HL-60 (cell line): Measurements from ENCODE around the gene B4GALT6.

Experiments used
- DNase-seq, 2 experiments: peaks; one replicate each; pipeline ENCODE4 v3.0.0-alpha.2; 2010 to 2020; ENCODE audit warnings: low read depth in 1 of 2, low spot score in 1 of 2
- H3K27ac ChIP-seq: fragments of 250-450 bp; sonication (Bioruptor Pico); replicated peaks from 2 replicates; pipeline ENCODE4 v1.5.1; 2020; ENCODE audit warnings: mild to moderate bottlenecking, moderate library complexity
- H3K27me3 ChIP-seq: fragments of 250-450 bp; sonication (Bioruptor Pico); 2 replicates; pipeline ENCODE4 v1.5.1; 2021; ENCODE audit warnings: mild to moderate bottlenecking, moderate library complexity; ENCODE audit not compliant: insufficient read depth, poor library complexity, severe bottlenecking
- H3K4me3 ChIP-seq: replicated peaks from 2 replicates; pipeline ENCODE4 v1.5.1; 2011; ENCODE audit warnings: mild to moderate bottlenecking, control low read depth, low read length; ENCODE audit not compliant: insufficient read depth
- GABPA ChIP-seq: IDR thresholded peaks from 2 replicates; pipeline ENCODE4 v1.6.1; 2012; ENCODE audit warnings: low read depth
- POLR2AphosphoS5 ChIP-seq: IDR thresholded peaks from 2 replicates; pipeline ENCODE4 v1.6.1; 2012; ENCODE audit warnings: low read depth
- SPI1 ChIP-seq: IDR thresholded peaks from 2 replicates; pipeline ENCODE4 v1.6.1; 2012; ENCODE audit warnings: low read depth, mild to moderate bottlenecking, borderline replicate concordance
- TF ChIP-seq, protein P1 (sequence below): IDR thresholded peaks from 2 replicates; pipeline ENCODE4 v1.6.1; 2012; ENCODE audit warnings: low read depth; ENCODE audit not compliant: insufficient replicate concordance
- TF ChIP-seq, protein P2 (sequence below): IDR thresholded peaks from one replicate; pipeline ENCODE4 v1.5.1; 2011; ENCODE audit warnings: low read length, control low read depth, inconsistent platforms; ENCODE audit not compliant: insufficient read depth

B4GALT6 gene

DNA sequence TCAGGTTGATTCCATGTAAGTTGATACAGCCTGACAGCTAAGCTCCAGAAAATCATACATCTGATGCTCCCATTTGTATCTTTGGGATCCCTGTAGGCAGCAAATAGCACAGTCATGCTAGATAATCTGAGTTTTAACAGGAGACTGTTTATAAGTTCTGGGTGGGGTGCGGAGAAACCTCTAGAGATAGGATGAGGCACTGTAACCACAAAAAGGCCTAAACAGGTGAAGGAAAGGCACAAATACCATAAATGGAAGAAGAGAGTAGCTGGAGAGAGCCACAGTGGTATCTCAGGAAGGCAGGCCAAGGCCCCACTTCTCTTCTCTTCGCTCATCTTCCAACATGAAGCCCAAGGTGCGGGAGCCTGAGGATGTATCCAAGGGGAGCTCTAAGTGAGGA is 18.1 kb upstream of the B4GALT6 start:
- Histone ChIP-seq H3K27me3 (no peaks in the 10 kb centered on the region), H3K4me3 (no peak overlapping the region), H3K27ac (no peak overlapping the region)
- TF ChIP-seq, protein P1, sequence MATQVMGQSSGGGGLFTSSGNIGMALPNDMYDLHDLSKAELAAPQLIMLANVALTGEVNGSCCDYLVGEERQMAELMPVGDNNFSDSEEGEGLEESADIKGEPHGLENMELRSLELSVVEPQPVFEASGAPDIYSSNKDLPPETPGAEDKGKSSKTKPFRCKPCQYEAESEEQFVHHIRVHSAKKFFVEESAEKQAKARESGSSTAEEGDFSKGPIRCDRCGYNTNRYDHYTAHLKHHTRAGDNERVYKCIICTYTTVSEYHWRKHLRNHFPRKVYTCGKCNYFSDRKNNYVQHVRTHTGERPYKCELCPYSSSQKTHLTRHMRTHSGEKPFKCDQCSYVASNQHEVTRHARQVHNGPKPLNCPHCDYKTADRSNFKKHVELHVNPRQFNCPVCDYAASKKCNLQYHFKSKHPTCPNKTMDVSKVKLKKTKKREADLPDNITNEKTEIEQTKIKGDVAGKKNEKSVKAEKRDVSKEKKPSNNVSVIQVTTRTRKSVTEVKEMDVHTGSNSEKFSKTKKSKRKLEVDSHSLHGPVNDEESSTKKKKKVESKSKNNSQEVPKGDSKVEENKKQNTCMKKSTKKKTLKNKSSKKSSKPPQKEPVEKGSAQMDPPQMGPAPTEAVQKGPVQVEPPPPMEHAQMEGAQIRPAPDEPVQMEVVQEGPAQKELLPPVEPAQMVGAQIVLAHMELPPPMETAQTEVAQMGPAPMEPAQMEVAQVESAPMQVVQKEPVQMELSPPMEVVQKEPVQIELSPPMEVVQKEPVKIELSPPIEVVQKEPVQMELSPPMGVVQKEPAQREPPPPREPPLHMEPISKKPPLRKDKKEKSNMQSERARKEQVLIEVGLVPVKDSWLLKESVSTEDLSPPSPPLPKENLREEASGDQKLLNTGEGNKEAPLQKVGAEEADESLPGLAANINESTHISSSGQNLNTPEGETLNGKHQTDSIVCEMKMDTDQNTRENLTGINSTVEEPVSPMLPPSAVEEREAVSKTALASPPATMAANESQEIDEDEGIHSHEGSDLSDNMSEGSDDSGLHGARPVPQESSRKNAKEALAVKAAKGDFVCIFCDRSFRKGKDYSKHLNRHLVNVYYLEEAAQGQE = no peak
- TF ChIP-seq SPI1 (no peak), GABPA (no peak), POLR2AphosphoS5 (no peak)
- TF ChIP-seq, protein P2, sequence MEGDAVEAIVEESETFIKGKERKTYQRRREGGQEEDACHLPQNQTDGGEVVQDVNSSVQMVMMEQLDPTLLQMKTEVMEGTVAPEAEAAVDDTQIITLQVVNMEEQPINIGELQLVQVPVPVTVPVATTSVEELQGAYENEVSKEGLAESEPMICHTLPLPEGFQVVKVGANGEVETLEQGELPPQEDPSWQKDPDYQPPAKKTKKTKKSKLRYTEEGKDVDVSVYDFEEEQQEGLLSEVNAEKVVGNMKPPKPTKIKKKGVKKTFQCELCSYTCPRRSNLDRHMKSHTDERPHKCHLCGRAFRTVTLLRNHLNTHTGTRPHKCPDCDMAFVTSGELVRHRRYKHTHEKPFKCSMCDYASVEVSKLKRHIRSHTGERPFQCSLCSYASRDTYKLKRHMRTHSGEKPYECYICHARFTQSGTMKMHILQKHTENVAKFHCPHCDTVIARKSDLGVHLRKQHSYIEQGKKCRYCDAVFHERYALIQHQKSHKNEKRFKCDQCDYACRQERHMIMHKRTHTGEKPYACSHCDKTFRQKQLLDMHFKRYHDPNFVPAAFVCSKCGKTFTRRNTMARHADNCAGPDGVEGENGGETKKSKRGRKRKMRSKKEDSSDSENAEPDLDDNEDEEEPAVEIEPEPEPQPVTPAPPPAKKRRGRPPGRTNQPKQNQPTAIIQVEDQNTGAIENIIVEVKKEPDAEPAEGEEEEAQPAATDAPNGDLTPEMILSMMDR = no peak
- DNase-seq = no peak

DNA sequence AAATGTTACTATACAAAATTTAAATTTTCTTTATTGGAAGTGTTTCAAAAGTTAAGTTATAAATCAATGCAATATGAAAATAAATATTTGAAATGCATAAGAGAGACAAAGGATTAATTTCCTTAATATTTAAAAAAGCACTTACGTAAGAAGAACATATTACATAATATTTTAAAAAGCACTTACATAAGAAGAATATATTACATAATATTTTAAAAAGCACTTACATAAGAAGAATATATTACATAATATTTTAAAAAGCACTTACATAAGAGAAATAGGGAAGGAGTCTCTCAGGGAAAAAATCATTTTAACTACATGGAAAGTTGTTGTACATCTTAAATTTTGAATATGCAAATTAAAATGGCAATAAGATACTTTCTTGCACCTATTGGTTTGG is 17.4 kb upstream of the B4GALT6 start:
- TF ChIP-seq, protein P2 = no peak
- TF ChIP-seq POLR2AphosphoS5 = no peak
- TF ChIP-seq SPI1 = no peak
- TF ChIP-seq, protein P1 = no peak
- TF ChIP-seq GABPA = no peak
- Histone ChIP-seq H3K27me3 (no peaks in the 10 kb centered on the region), H3K4me3 (no peak overlapping the region), H3K27ac (no peak overlapping the region)
- DNase-seq = no peak

DNA sequence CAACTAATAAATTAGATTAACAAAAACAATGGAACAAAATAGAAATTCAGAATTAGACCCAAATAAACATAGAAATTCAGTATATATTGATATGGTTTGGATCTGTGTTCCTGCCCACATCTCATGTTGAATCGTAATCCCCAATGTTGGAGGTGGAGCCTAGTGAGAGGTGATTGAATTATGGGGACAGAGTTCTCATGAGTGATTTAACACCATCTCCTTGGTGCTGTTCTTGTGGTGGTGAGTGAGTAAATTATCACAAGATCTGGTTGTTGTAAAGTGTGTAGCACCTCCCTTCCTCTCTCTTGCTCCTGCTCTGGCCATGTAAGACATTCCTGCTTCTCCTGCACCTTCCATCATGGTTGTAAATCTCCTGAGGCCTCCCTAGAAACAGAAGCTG is 16.6 kb upstream of the B4GALT6 start:
- no peak for DNase-seq
- Histone ChIP-seq H3K27me3 (no peaks in the 10 kb centered on the region), H3K4me3 (no peak overlapping the region), H3K27ac (no peak overlapping the region)
- TF ChIP-seq, protein P1 = no peak
- no peak for TF ChIP-seq SPI1
- no peak for TF ChIP-seq GABPA
- TF ChIP-seq POLR2AphosphoS5 = no peak
- TF ChIP-seq, protein P2 = no peak
